M059J (cell line): ENCODE data around the gene MYOZ2. TPM values are rescaled to one million over a fixed set of nuclear protein-coding genes. Genes with fewer than 3 reads are reported as not detected.

Experiments used
- total RNA-seq: library from RNA; depleted of rRNA; stranded (reverse); fragments of >200 nt; shearing (Covaris generic); gene quantifications from 2 replicates; pipeline ENCODE4 v1.2.3, GENCODE V29; 2014; rRNA removed

The MYOZ2 gene
- total RNA-seq, 1 experiment from 2014 or later: not detected

Other genes with a start within 250 kb of the MYOZ2 start
- 0.52 and 0.69 TPM in 2 replicates for gene SYNPO2, start 247.0 kb upstream of the MYOZ2 start, total RNA-seq
- 8.7 and 12.4 TPM in 2 replicates for gene USP53, start 76.9 kb downstream of the MYOZ2 start, total RNA-seq
- gene FABP2, start 186.3 kb downstream of the MYOZ2 start, total RNA-seq: not detected in 2 replicates